ENCODE results near the gene BEAN1. TPM values are rescaled to one million over a fixed set of nuclear protein-coding genes. Genes with fewer than 3 reads are reported as not detected.

BEAN1 gene
- polyA plus RNA-seq, 3 donors, result 0.12 to 0.81 TPM; not detected in 1

- peaks cover 36% of the 10 kb centered on the region for H3K4me1 Mint-ChIP-seq
- H3K4me3 ChIP-seq (replicated peaks in 1 of 3; ENCODE audit: low read depth in 2 of 3, low read length in 3 of 3), result no peak overlapping the region
- intact Hi-C loops (cut with micrococcal nuclease), result no loop called here
- H3K27me3 Mint-ChIP-seq (ENCODE audit: low read depth in 3 of 3), result peaks cover 0 to 2% (median 0%) of the 10 kb centered on the region in 3 donors
- H3K79me2 ChIP-seq (ENCODE audit: insufficient read depth, low read length), result no peaks in the 10 kb centered on the region
- H3K27ac Mint-ChIP-seq, result peak overlapping the region in 1 of 7 donors; percentile 35
- no peak overlapping the region for H2AFZ ChIP-seq (ENCODE audit: insufficient read depth, low read depth, low read length, poor library complexity, severe bottlenecking)
- no peak for TF ChIP-seq CTCF (IDR thresholded peaks at IDR 0.05)
- WGBS (ENCODE audit: insufficient coverage), result 100% methylated on average over 3 of the region's 5 CpGs
- H4K20me1 ChIP-seq (ENCODE audit: insufficient read depth, low read length), result no peaks in the 10 kb centered on the region
- H3K4me2 ChIP-seq (replicated peaks; ENCODE audit: extremely low read depth, low read length, poor library complexity, severe bottlenecking), result no peak overlapping the region
- H3K9ac ChIP-seq (ENCODE audit: insufficient read depth, low read length, poor library complexity, severe bottlenecking), result no peak overlapping the region
- no peak overlapping the region for H3K27ac ChIP-seq (ENCODE audit: low read depth in 1 of 2, low read length in 2 of 2)
- H3K4me3 Mint-ChIP-seq, result no peak overlapping the region
- peaks cover 27 to 34% of the 10 kb centered on the region in 2 donors for H3K4me1 ChIP-seq (ENCODE audit: control insufficient read depth in 1 of 2, insufficient read depth in 2 of 2, low read length in 2 of 2)
- DNase-seq, result no peak
- no peaks in the 10 kb centered on the region for H3K9me3 Mint-ChIP-seq
- no peaks in the 10 kb centered on the region for H3K9me3 ChIP-seq (replicated peaks in 1 of 2; ENCODE audit: control insufficient read depth in 1 of 2, insufficient read depth in 1 of 2, low read length in 2 of 2)
- no peaks in the 10 kb centered on the region for H3K27me3 ChIP-seq (ENCODE audit: control insufficient read depth in 2 of 2, insufficient read depth in 2 of 2, low read length in 2 of 2)
- peaks cover 64 to 71% of the 10 kb centered on the region in 2 donors for H3K36me3 Mint-ChIP-seq
- peaks cover 38 to 67% of the 10 kb centered on the region in 2 donors for H3K36me3 ChIP-seq (replicated peaks in 1 of 2; ENCODE audit: control insufficient read depth in 1 of 2, insufficient read depth in 2 of 2, low read length in 2 of 2)
Measured at GRCh38 chr16:66509576-66509975, 82.5 kb downstream of the BEAN1 start.

GRCh38 chr16:66510298-66510697 is 83.2 kb downstream of the BEAN1 start:
- H3K4me1 ChIP-seq (ENCODE audit: control insufficient read depth in 1 of 2, insufficient read depth in 2 of 2, low read length in 2 of 2), result peaks cover 32 to 39% of the 10 kb centered on the region in 2 donors
- H3K9me3 Mint-ChIP-seq, result no peaks in the 10 kb centered on the region
- no peak overlapping the region for H3K27ac ChIP-seq (ENCODE audit: low read depth in 1 of 2, low read length in 2 of 2)
- TF ChIP-seq CTCF (IDR thresholded peaks at IDR 0.05), result no peak
- peaks cover 71 to 79% of the 10 kb centered on the region in 2 donors for H3K36me3 Mint-ChIP-seq
- peaks cover 38 to 67% of the 10 kb centered on the region in 2 donors for H3K36me3 ChIP-seq (replicated peaks in 1 of 2; ENCODE audit: control insufficient read depth in 1 of 2, insufficient read depth in 2 of 2, low read length in 2 of 2)
- no peak overlapping the region for H3K4me3 Mint-ChIP-seq
- no peak overlapping the region for H3K9ac ChIP-seq (ENCODE audit: insufficient read depth, low read length, poor library complexity, severe bottlenecking)
- H3K4me1 Mint-ChIP-seq, result peaks cover 43% of the 10 kb centered on the region
- H3K9me3 ChIP-seq (replicated peaks in 1 of 2; ENCODE audit: control insufficient read depth in 1 of 2, insufficient read depth in 1 of 2, low read length in 2 of 2), result no peaks in the 10 kb centered on the region
- intact Hi-C loops (cut with micrococcal nuclease), result loop anchor here in 1 of 2 donors (10.0 kb wide), 1 partner anchor 305 kb away; no protein-coding TSS in a partner anchor
- H3K79me2 ChIP-seq (ENCODE audit: insufficient read depth, low read length), result peaks cover 2% of the 10 kb centered on the region
- 90% methylated on average over 5 of the region's 5 CpGs for WGBS (ENCODE audit: insufficient coverage)
- H3K27ac Mint-ChIP-seq, result no peak overlapping the region
- H3K4me2 ChIP-seq (replicated peaks; ENCODE audit: extremely low read depth, low read length, poor library complexity, severe bottlenecking), result no peak overlapping the region
- H2AFZ ChIP-seq (ENCODE audit: insufficient read depth, low read depth, low read length, poor library complexity, severe bottlenecking), result no peak overlapping the region
- no peak overlapping the region for H3K4me3 ChIP-seq (replicated peaks in 1 of 3; ENCODE audit: low read depth in 2 of 3, low read length in 3 of 3)
- DNase-seq, result no peak
- no peaks in the 10 kb centered on the region for H3K27me3 ChIP-seq (ENCODE audit: control insufficient read depth in 2 of 2, insufficient read depth in 2 of 2, low read length in 2 of 2)
- H4K20me1 ChIP-seq (ENCODE audit: insufficient read depth, low read length), result no peaks in the 10 kb centered on the region
- H3K27me3 Mint-ChIP-seq (ENCODE audit: low read depth in 3 of 3), result peaks cover 0 to 2% (median 0%) of the 10 kb centered on the region in 3 donors
